H1 (cell line): ENCODE data around the gene PDXP. TPM values are rescaled to one million over a fixed set of nuclear protein-coding genes. Genes with fewer than 3 reads are reported as not detected.

Experiments
- CTCF ChIA-PET: fragments of 300-600 bp; sonication (Branson Sonifier 250); formaldehyde crosslinking; loops from one replicate; lab custom pipeline; 2021; ENCODE audit not compliant: partially characterized antibody; lab: Charles Lee
- POLR2A ChIA-PET: fragments of 300-600 bp; sonication (Branson Sonifier 250); formaldehyde crosslinking; loops from one replicate; lab custom pipeline; 2021; ENCODE audit warnings: inconsistent platforms; ENCODE audit not compliant: partially characterized antibody; lab: Charles Lee
- DNase-seq, 2 experiments: peaks; one replicate each; pipeline versions ENCODE4 v3.0.0 to v3.0.0-alpha.2; 2010 to 2022; ENCODE audit warnings: low spot score in 2 of 2, low read depth in 1 of 2, mixed read lengths in 1 of 2
- FAIRE-seq: peaks from 2 replicates; lab custom pipeline; 2011; peaks lifted over from hg19 to GRCh38; lab: Jason Lieb, UNC
- H2AFZ ChIP-seq: 2 replicates; pipeline ENCODE4 v1.8.1; 2012; ENCODE audit warnings: low read length, inconsistent platforms
- H2AK5ac ChIP-seq: 2 replicates; pipeline ENCODE4 v1.6.1; 2013; ENCODE audit warnings: low read depth, low read length
- H2BK120ac ChIP-seq: replicated peaks from 2 replicates; pipeline ENCODE3; 2013; ENCODE audit warnings: low read depth, low read length, inconsistent platforms
- H2BK12ac ChIP-seq: 2 replicates; pipeline ENCODE4 v1.6.1; 2013; ENCODE audit warnings: low read depth, low read length
- H2BK15ac ChIP-seq: 2 replicates; pipeline ENCODE4 v1.6.1; 2013; ENCODE audit warnings: low read length
- H2BK20ac ChIP-seq: 2 replicates; pipeline ENCODE4 v1.6.1; 2013; ENCODE audit warnings: low read length
- H2BK5ac ChIP-seq: 2 replicates; pipeline ENCODE4 v1.6.1; 2013; ENCODE audit warnings: low read depth, low read length
- H3K14ac ChIP-seq: 2 replicates; pipeline ENCODE4 v1.6.1; 2013; ENCODE audit warnings: inconsistent platforms; ENCODE audit not compliant: insufficient read length
- H3K18ac ChIP-seq: 2 replicates; pipeline ENCODE4 v1.6.1; 2013; ENCODE audit warnings: low read length; ENCODE audit errors: extremely low read depth
- H3K23ac ChIP-seq: 2 replicates; pipeline ENCODE4 v1.6.1; 2013; ENCODE audit warnings: inconsistent platforms; ENCODE audit not compliant: insufficient read length
- H3K23me2 ChIP-seq: 2 replicates; pipeline ENCODE4 v1.6.1; 2013; ENCODE audit warnings: low read depth, low read length
- H3K27ac ChIP-seq: 2 replicates; pipeline ENCODE4 v1.6.1; 2011; ENCODE audit warnings: low read depth, low read length, inconsistent platforms
- H3K27me3 ChIP-seq, 4 experiments: replicated peaks in 1 of 4; 1 replicate in 1 of 4; 2 replicates in 3 of 4; pipeline versions ENCODE4 v1.6.1 to v1.8.1; 2011 to 2013; ENCODE audit warnings: low read length in 3 of 4, mild to moderate bottlenecking in 3 of 4, inconsistent platforms in 2 of 4, mixed read lengths in 2 of 4, moderate library complexity in 1 of 4; ENCODE audit not compliant: control insufficient read depth in 3 of 4, insufficient read depth in 3 of 4; ENCODE audit errors: extremely low read depth in 1 of 4
- H3K36me3 ChIP-seq, 4 experiments: 2 replicates each; pipeline versions ENCODE4 v1.6.1 to v1.8.1; 2011 to 2013; ENCODE audit warnings: mild to moderate bottlenecking in 4 of 4, low read length in 3 of 4, moderate library complexity in 2 of 4, control low read depth in 1 of 4, inconsistent platforms in 1 of 4; ENCODE audit not compliant: insufficient read depth in 4 of 4, control insufficient read depth in 2 of 4
- H3K4ac ChIP-seq: replicated peaks from 2 replicates; pipeline ENCODE3; 2013; ENCODE audit warnings: low read length, low read depth, mixed read lengths, inconsistent platforms; ENCODE audit not compliant: insufficient read length
- H3K4me1 ChIP-seq, 4 experiments: replicated peaks in 1 of 4; 1 replicate in 1 of 4; 2 replicates in 3 of 4; pipeline versions ENCODE4 v1.6.1 to v1.8.1; 2011 to 2013; ENCODE audit warnings: low read length in 3 of 4, inconsistent platforms in 2 of 4, mixed read lengths in 1 of 4; ENCODE audit not compliant: insufficient read depth in 4 of 4, control insufficient read depth in 3 of 4
- H3K4me2 ChIP-seq, 2 experiments: 2 replicates each; pipeline versions ENCODE4 v1.6.1 to v1.8.1; 2011 to 2013; ENCODE audit warnings: low read depth in 2 of 2, low read length in 2 of 2, control low read depth in 1 of 2, inconsistent platforms in 1 of 2, mild to moderate bottlenecking in 1 of 2; ENCODE audit not compliant: insufficient read depth in 1 of 2
- H3K4me3 ChIP-seq, 4 experiments: fragments of 200-600, 300-600 bp in 1 of 4; sonication (generic), shearing (Covaris generic), sonication (Bioruptor Twin) in 1 of 4; 2 replicates each; pipeline versions ENCODE4 v1.5.1 to v1.8.1; 2011 to 2016; ENCODE audit warnings: low read length in 4 of 4, low read depth in 3 of 4, control low read depth in 2 of 4, inconsistent platforms in 2 of 4, mild to moderate bottlenecking in 2 of 4, mixed read lengths in 1 of 4, moderate library complexity in 1 of 4; ENCODE audit not compliant: insufficient read depth in 2 of 4; ENCODE audit errors: extremely low read depth in 1 of 4
- H3K56ac ChIP-seq: replicated peaks from 2 replicates; pipeline ENCODE3; 2013; ENCODE audit warnings: low read depth, mild to moderate bottlenecking, mixed read lengths, low read length, inconsistent platforms; ENCODE audit not compliant: insufficient read length
- H3K79me1 ChIP-seq: 2 replicates; pipeline ENCODE4 v1.6.1; 2013; ENCODE audit warnings: low read depth, low read length, control low read depth
- H3K79me2 ChIP-seq, 2 experiments: 2 replicates each; pipeline versions ENCODE4 v1.6.1 to v1.8.1; 2012 to 2013; ENCODE audit warnings: low read length in 2 of 2, mild to moderate bottlenecking in 2 of 2, inconsistent platforms in 1 of 2; ENCODE audit not compliant: insufficient read depth in 2 of 2, control insufficient read depth in 1 of 2
- H3K9ac ChIP-seq, 4 experiments: replicated peaks in 1 of 4; 1 replicate in 1 of 4; 2 replicates in 3 of 4; pipeline versions ENCODE4 v1.6.1 to v1.8.1; 2011 to 2013; ENCODE audit warnings: low read depth in 3 of 4, low read length in 3 of 4, control low read depth in 2 of 4, mild to moderate bottlenecking in 2 of 4, moderate library complexity in 2 of 4, inconsistent platforms in 1 of 4; ENCODE audit errors: extremely low read depth in 1 of 4
- H3K9me3 ChIP-seq, 2 experiments: 2 replicates each; pipeline versions ENCODE4 v1.6.1 to v1.8.1; 2012 to 2013; ENCODE audit warnings: mild to moderate bottlenecking in 2 of 2, moderate library complexity in 2 of 2, control low read depth in 1 of 2, inconsistent platforms in 1 of 2, low read depth in 1 of 2, low read length in 1 of 2, mixed read lengths in 1 of 2; ENCODE audit not compliant: insufficient read depth in 2 of 2
- H4K20me1 ChIP-seq, 2 experiments: replicated peaks in 1 of 2; 2 replicates each; pipeline versions ENCODE3 to v1.8.1; 2011 to 2013; ENCODE audit warnings: inconsistent platforms in 2 of 2, low read length in 2 of 2, mild to moderate bottlenecking in 1 of 2; ENCODE audit not compliant: insufficient read depth in 2 of 2, control insufficient read depth in 1 of 2
- H4K5ac ChIP-seq: 2 replicates; pipeline ENCODE4 v1.6.1; 2013; ENCODE audit warnings: low read length, low read depth, mixed read lengths, inconsistent platforms; ENCODE audit not compliant: insufficient read length
- H4K8ac ChIP-seq: 2 replicates; pipeline ENCODE4 v1.8.0; 2013; ENCODE audit warnings: mild to moderate bottlenecking, moderate library complexity, low read length, inconsistent platforms; ENCODE audit not compliant: insufficient read depth; ENCODE audit errors: extremely low read depth
- H4K91ac ChIP-seq: replicated peaks from 2 replicates; pipeline ENCODE3; 2013; ENCODE audit warnings: low read length, mixed read lengths, inconsistent platforms; ENCODE audit not compliant: insufficient read length
- BCL11A ChIP-seq, 2 experiments: IDR thresholded peaks; one replicate each; pipeline ENCODE4 v1.6.1; 2011; ENCODE audit warnings: low read depth in 2 of 2, low read length in 2 of 2, mild to moderate bottlenecking in 2 of 2
- CEBPB ChIP-seq: IDR thresholded peaks from 2 replicates; pipeline ENCODE4 v1.6.1; 2012; ENCODE audit warnings: low read depth, low read length
- GTF2F1 ChIP-seq: IDR thresholded peaks from 2 replicates; pipeline ENCODE4 v1.6.1; 2012; ENCODE audit warnings: low read depth, low read length, improper control_type of control experiment, borderline replicate concordance
- KDM1A ChIP-seq: fragments of 200-600, 300-600 bp; sonication (generic); IDR thresholded peaks from 2 replicates; pipeline ENCODE4 v1.7.1; 2016; ENCODE audit warnings: mild to moderate bottlenecking, low read length, borderline replicate concordance
- KDM5A ChIP-seq: fragments of 200-600 bp; IDR thresholded peaks from 2 replicates; pipeline ENCODE4 v1.7.1; 2012; ENCODE audit warnings: mild to moderate bottlenecking, low read length, inconsistent platforms, mixed read lengths
- POLR2AphosphoS5 ChIP-seq: IDR thresholded peaks from 2 replicates; pipeline ENCODE4 v1.6.1; 2011; ENCODE audit warnings: low read depth, low read length
- POU5F1 ChIP-seq: IDR thresholded peaks from 2 replicates; pipeline ENCODE4 v1.6.1; 2011; ENCODE audit warnings: low read depth, mild to moderate bottlenecking, low read length, moderate library complexity
- RAD21 ChIP-seq, 2 experiments: IDR thresholded peaks in 1 of 2; conservative IDR thresholded peaks in 1 of 2; 2 replicates each; pipeline ENCODE4 v1.6.1; 2011; ENCODE audit warnings: low read depth in 2 of 2, low read length in 2 of 2, improper control_type of control experiment in 1 of 2, inconsistent platforms in 1 of 2, mild to moderate bottlenecking in 1 of 2, moderate library complexity in 1 of 2
- RNF2 ChIP-seq: fragments of 200-900, 300-1000 bp; sonication (generic); IDR thresholded peaks from 2 replicates; pipeline ENCODE4 v1.7.1; 2016; ENCODE audit warnings: borderline replicate concordance, low read depth, mild to moderate bottlenecking, antibody characterized with exemption, low read length; ENCODE audit not compliant: poor library complexity, severe bottlenecking; ENCODE audit errors: missing control alignments
- RXRA ChIP-seq: IDR thresholded peaks from 2 replicates; pipeline ENCODE4 v1.6.1; 2011; ENCODE audit warnings: low read depth, mild to moderate bottlenecking, low read length, moderate library complexity; ENCODE audit not compliant: insufficient read depth
- SAP30 ChIP-seq: fragments of 300-600 bp; sonication (generic); IDR thresholded peaks from 2 replicates; pipeline ENCODE4 v1.7.1; 2012; ENCODE audit warnings: low read length, moderate library complexity, mild to moderate bottlenecking, inconsistent platforms; ENCODE audit not compliant: insufficient read depth, insufficient replicate concordance
- TAF1 ChIP-seq: IDR thresholded peaks from 2 replicates; pipeline ENCODE4 v1.6.1; 2011; ENCODE audit warnings: mild to moderate bottlenecking, low read depth, low read length
- TAF7 ChIP-seq: optimal IDR thresholded peaks from 2 replicates; pipeline ENCODE3; 2011; ENCODE audit warnings: low read depth, mild to moderate bottlenecking, inconsistent platforms, low read length, moderate library complexity, borderline replicate concordance
- WGBS, 2 experiments: shearing (Covaris generic) in 1 of 2; methylation state at CpG; one replicate each; pipeline versions ENCODE4 v1.1.6 to v1.1.7; 2013 to 2015; ENCODE audit warnings: low lambda C conversion rate in 2 of 2, mixed read lengths in 2 of 2, inconsistent platforms in 1 of 2, low coverage in 1 of 2, missing lambda C conversion rate in 1 of 2; ENCODE audit not compliant: insufficient replicate concordance in 2 of 2, insufficient coverage in 1 of 2, insufficient read length in 1 of 2; ENCODE audit errors: extremely low coverage in 1 of 2, missing lambda C conversion rate in 1 of 2; 5-methylcytosine and 5-hydroxymethylcytosine counted together
- polyA plus RNA-seq, 7 experiments: library from polyadenylated mRNA; depleted of rRNA in 3 of 7; stranded (reverse) in 5 of 7; unstranded in 2 of 7; fragments of >200 nt in 5 of 7; fragments of 200-250 nt in 2 of 7; gene quantifications; 1 replicate in 5 of 7; 2 replicates in 1 of 7; 4 replicates in 1 of 7; pipeline versions ENCODE4 v1.2.1 to v1.2.3, GENCODE V29; 2011 to 2013; ENCODE audit warnings: missing spikeins in 2 of 7, mixed read lengths in 2 of 7
- total RNA-seq: library from RNA; stranded (reverse); fragmentation: NEBNext Ultra II Directional; extraction: Animal tissue kit (Norgen Biotek cat#: 25700); gene quantifications from 2 replicates; pipeline ENCODE4 v1.2.1, GENCODE V29; 2021

PDXP gene
- total and polyA plus RNA-seq, 2 of the 8 experiments (the other 6 are each of a cell fraction or from before 2014, with no cell fraction given) = 36.6 to 67.7 TPM

- Histone ChIP-seq H4K8ac (no peak overlapping the region), H3K79me2 (no peaks in the 10 kb centered on the region), H3K18ac (no peak overlapping the region), H3K4ac (no peak overlapping the region), H3K14ac (no peak overlapping the region), H2BK120ac (no peak overlapping the region), H4K91ac (no peak overlapping the region), H2BK20ac (no peak overlapping the region), H2BK12ac (no peak overlapping the region), H4K5ac (no peak overlapping the region), H3K4me2 (no peak overlapping the region), H3K23ac (no peak overlapping the region), H3K9me3 (no peaks in the 10 kb centered on the region), H4K20me1 (peaks cover 0 to 4% of the 10 kb centered on the region in 2 experiments), H3K23me2 (peaks cover 6% of the 10 kb centered on the region; the same call in 1 of the 2 replicates), H2AFZ (no peak overlapping the region), H2AK5ac (no peak overlapping the region), H3K56ac (no peak overlapping the region), H3K27ac (no peak overlapping the region), H3K9ac (no peak overlapping the region), H3K4me1 (peaks cover 0 to 4% (median 0%) of the 10 kb centered on the region in 4 experiments; a peak in 2 of 7 replicates), H2BK15ac (no peak overlapping the region), H3K36me3 (peaks cover 4 to 43% (median 27%) of the 10 kb centered on the region in 4 experiments; a peak in 7 of 8 replicates), H2BK5ac (no peak overlapping the region), H3K27me3 (no peaks in the 10 kb centered on the region), H3K79me1 (no peaks in the 10 kb centered on the region; the same call in none of the 2 replicates), H3K4me3 (no peak overlapping the region)
- no peak for DNase-seq
- ChIA-PET CTCF (no interaction called here), POLR2A (no interaction called here)
- WGBS, 2 experiments = 93% methylated on average over 8 of the region's 8 CpGs; no CpG with 5 or more reads in 1 of the 2 experiments
- no peak for FAIRE-seq
- no peak for TF ChIP-seq TAF7
- TF ChIP-seq SAP30 = no peak
- TF ChIP-seq CEBPB = no peak
- no peak for TF ChIP-seq RAD21 (IDR thresholded peaks at IDR 0.05 in 1 of 2, conservative IDR thresholded peaks at IDR 0.05 in 1 of 2; ENCODE audit: low read depth in 2 of 2, low read length in 2 of 2)
- no peak for TF ChIP-seq KDM5A
- TF ChIP-seq RNF2 = no peak
- TF ChIP-seq BCL11A (IDR thresholded peaks at IDR 0.05; ENCODE audit: low read depth in 2 of 2, low read length in 2 of 2) = no peak
- no peak for TF ChIP-seq POU5F1
- TF ChIP-seq GTF2F1 = no peak
- no peak for TF ChIP-seq POLR2AphosphoS5
- no peak for TF ChIP-seq TAF1
- no peak for TF ChIP-seq KDM1A
- no peak for TF ChIP-seq RXRA
These were observed 42.7 kb downstream of the PDXP start for GRCh38 chr22:37701141-37701786.
